ENCODE data around the gene MCCC2.
"Not testable (repeated sequence)": the region's sequence is repeated elsewhere in the genome, so short reads cannot be mapped to it uniquely, and the experiment has no call there.

The MCCC2 gene

DNA sequence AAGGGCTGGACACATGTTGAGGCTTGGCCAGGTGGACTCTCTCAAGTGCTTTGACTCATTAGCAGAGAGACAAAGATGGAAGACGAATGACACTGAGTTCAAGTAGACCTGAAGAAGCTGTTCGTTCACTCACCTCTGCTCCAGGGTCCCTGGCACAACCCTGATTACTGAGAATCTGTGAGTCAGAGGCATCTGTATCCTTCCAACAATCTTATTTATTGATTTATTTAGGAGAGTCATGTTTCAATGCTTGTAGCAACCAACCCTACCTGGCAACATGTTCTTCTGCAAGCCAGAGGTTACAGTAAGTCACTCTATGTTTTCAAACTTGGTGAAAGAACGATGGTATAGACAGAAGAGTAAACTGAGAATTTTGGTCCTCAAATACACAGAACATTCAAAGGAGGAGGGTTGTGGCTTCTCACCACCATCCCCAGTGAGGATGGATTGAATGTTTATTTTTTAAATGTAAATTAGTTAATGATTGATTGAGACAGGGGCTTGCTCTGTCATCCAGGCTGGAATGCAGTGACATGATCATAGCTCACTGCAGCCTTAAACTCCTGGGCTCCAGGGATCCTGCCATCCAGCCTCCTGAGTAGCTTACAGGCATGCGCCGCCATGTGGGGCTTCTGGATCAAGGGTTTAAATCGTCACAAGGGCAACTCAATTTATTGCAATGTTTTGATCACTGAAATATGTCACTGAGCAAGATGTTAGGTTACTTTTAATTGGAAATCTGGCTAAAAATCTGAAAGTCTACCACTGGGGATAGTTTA lies 76.2 kb downstream of the MCCC2 start:
- DNase-seq = no peak

DNA sequence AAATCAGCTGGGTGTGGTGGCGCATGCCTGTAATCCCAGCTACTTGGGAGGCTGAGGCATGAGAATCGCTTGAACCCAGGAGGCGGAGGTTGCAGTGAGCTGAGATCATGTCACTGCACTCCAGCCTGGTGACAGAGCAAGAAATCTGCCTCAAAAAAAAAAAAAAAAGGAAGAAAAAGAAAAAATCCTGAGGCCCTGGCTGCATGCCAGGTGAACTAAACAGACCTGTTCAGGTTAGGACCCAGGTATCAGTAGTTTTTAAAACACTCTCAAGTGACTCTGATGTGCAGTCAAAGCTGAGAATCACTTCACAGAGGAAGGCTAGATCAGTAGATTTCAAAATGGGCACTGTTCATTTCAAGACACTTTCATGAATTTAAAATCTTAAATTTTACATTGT lies 77.5 kb downstream of the MCCC2 start:
- DNase-seq = not testable (repeated sequence)

DNA sequence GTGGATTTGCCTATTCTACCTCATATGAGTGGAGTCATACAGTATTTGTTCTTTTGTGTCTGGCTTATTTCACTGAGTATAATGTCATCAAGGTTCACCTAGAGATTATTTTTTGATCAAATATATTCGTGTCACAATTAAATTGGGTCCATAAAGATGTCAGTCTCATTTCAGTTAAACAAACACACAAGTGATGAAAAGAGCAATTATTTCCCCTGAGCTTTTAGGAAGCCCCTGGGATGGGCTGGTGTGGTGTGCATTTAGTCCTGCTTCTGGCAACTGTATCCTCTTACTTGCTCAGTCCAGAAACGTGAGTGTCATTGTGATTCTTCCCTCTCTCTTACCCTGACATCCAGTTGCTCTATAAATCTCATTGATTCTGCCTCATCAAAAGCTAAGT lies 79.2 kb downstream of the MCCC2 start:
- no peak for DNase-seq

DNA sequence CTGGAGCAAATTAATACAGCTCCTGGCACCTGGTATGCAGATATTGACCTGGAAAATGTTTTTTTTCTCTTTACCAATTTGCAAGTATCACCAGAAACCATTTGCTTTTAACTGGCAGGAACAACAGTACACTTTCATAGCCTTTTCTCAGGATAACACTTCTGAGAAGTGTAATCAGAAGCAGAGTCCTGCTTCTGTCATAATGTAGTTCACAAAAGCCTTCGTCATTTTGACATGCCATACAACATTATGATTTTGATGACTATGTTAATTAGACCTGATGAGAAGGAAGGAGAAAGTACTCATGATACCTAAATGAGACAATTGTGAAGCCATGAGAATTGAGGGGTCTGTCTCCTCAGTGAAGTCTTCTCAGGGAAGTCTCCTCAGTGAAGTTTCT lies 90.8 kb downstream of the MCCC2 start:
- no peak for DNase-seq

DNA sequence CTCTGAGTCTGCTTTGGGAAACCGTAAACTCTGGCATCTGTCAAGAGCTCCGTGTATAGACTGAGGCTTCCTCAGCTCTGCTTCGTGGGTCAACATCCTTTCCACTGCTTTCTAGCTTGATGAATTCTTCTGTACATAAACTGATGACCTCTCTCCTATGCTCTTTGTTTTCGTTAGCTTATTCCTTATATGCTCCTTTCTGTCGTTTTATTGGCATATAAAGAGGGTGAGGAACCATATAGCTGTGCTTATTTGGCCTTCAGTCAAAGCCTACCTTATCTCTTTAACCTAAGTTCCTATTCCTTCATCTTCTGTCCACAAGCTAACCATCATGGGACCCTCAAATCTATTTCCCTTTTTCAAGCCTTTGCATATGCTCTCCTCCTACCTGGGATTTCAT lies 92.6 kb downstream of the MCCC2 start:
- no peak for DNase-seq

DNA sequence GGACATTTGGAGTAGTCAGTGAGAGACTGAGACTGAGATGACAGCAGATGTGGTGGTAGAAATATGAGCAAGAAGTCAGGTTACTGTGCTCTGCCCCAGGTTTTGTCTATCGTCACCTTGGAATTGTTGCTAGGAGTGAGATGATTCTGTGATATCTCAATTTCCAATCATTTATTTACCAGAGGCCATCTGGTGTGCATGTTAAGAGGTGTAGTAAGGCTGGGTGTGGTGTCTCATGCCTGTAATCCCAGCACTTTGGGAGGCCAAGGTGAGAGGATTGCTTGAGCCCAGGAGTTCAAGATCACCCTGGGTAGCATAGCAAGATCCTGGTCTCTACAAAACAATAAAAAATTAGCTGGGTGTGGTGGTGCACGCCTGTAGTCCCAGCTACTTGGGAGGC lies 93.4 kb downstream of the MCCC2 start:
- DNase-seq = no peak

DNA sequence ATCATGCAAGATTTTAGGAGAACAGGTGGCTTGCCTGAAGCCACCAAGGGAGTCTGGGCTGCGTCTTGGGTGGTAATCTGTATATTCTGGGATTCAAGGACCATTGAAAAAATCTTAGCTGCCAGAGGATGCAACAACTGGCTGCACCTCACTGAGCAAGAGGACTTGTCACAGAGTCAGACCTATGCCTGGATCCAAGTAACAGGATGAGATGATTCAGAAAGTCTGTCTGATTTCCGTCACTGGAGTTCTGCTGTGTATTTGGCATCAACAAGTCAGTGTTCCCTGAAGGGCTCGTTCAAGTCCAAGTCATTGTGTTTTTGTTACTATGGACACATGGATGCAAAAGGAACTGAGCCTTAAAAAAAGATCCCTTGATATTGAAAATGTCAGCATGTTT lies 94.2 kb downstream of the MCCC2 start:
- DNase-seq = no peak

DNA sequence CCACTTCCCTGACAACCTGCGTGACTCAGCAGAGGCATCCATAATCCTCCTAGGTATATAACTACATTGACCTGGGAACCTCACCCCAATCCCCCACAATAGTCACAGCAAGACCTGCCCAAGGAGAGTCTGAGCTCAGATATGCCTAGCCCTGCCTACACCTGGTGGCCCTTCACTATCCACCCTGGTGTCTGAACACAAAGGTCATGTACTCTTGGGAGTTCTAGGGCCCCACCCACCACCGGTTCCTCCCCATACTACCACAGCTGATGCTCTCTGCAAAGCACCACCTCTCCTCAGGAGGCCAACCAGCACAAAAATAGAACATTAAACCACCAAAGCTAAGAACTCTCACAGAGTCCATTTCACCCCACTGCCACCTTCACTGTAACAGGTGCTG lies 97.2 kb downstream of the MCCC2 start:
- DNase-seq = no peak

DNA sequence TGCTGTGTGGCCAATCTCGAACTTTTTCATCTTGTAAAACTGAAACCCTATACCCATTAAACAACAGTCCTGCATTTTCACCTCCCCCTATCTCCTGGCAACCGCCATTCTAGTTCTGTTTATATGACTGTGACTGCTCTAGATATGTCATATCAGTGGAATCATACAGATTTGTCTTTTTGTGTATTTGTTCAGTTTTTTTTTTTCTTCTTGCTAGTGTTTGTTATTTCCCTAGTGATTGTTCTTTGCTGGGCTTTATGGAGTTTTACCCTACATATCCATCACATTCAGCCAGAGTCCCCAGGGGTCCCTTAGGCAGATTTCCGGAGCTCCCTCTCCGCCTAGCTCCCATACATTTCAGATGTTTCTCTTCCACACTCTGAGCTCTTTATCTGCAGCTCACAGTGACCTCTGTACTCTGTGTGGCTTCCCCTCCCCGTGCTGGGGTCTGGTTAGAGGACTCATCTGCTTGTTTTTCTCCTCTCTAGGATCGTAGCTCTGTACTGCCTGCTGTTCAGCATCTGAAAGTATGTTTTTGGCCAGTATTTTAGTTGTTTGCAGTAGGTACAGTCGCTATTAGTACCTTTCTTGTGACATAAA lies 106.8 kb downstream of the MCCC2 start:
- DNase-seq = no peak

DNA sequence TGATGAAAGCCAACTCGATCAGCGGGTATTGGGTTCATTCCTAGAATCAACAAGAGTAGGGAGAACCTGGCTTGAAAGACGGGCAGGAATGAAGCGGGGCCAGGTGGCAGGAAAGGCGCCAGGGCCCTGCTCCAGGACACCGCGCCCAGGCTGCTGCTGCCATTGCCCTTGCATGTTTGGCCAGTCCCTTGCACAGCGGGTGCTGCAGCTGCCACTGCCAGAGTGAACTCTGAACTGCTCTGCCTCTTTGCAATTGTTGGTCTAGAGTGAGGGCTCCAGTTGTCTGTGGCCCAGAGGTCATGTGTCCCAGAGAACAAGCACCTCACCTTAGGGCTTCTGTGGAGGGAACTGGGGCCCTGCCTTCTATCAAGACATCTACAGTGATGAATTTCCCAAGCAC lies 107.9 kb downstream of the MCCC2 start:
- DNase-seq = no peak

DNA sequence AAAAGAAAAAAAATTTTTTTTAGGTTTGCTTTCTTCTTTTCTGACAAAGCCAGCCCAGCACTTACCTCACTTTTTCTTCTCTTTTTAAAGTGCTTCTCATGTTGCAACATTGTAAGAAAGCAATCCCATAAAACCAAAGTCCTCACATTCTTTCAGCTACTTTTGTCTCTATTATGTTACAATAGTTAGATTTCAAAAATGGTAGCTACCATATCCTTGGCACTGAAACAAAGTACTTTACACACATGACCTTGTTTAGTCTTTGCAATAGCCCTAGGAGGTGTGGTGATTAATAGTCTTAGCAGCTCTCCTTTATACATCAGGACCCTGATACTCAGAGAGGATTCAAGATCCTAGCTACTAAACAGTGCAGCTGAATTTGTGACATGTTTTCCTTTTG lies 108.5 kb downstream of the MCCC2 start:
- no peak for DNase-seq

DNA sequence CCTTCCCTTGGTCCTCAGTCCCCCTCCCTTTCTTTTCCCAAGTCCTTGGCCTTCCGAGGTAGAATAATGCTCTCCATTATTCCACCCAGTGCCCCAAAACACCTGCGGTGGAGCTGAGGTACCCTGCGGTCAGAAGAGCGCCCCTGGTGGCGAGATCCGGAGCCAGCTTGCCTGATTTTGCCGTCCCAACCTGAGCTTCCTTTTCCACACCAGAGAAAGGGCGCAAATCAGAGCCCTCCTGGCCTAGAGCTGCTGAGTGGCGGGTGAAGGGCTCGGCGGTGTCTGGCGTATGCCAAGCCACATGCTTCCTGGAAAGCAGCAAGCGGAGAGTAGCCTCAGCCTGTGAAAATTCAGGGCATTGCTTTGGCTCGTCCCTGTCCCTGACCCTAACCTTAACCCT lies 110.8 kb downstream of the MCCC2 start:
- DNase-seq = no peak

DNA sequence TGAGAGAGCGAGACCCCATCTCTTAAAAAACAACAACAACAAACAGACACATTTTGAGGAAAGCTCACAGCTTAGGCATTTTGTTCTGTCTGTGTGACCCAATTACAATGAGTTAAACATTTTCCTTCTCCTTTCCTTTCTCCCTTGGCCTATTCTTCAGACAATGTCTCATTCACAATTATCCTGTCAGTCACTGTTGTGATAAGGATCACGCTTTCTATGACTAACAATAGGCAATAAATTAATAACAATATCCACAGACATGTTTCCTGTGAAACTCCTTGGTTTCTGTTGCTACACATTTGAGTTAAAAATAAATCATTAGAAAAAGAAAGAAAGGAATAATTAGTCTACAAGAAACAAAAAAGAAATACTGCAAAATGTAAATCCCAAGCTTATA lies 112.1 kb downstream of the MCCC2 start:
- DNase-seq = no peak

DNA sequence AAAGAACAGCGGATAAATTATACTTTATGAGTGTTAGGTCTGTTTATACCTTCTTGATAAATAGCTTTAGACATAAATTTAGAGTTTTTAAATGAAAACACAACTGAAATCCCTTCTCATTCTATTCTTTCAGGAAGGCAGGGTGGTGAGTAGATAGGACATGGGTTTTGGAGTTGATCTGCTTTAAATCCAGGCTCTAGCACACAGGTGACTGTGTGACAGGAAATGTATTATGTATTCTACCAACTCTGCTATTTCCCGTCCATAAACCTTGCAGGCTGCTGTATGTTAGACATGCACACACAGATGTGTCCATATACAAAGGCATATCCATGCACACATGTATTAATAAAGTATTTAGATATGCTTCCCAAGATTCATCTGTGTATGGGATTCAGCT lies 112.6 kb downstream of the MCCC2 start:
- DNase-seq = no peak

DNA sequence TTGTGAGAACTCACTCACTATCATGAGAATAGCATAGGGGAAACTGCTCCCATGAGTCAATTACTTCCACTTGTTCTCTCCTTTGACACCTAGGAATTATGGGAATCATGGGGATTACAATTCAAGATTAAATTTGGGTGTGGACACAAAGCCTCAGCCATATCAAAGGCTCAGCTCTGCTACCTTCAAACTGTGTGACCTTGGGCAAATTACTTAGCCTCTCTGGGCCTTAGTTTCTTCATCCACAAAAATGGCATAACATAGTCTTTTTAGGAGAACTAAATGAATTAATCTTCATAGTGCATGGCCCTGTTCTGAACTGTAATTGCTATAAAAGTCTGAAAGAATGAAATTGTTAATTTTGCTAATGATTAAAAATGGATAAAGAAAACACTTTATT lies 113.7 kb downstream of the MCCC2 start:
- no peak for DNase-seq

DNA sequence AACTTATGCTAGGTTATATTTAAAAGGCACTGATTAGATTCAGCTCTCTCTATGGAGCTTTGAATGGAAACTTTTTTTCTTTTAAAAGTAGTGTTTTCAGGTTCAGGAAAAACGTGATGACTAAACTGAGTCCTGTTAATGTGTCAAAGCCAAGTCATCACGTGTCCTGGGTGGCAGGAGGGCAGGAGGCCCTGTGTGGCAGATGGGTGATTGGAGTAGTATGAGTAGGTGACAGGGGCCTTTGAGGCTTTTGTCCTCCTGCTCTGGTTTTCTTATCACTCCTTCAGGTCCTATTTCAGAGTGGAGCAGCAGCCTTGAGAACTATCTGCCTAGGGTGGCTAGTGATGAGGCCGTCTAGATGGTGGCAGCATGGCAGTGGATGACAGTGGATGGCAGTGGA lies 114.3 kb downstream of the MCCC2 start:
- DNase-seq = no peak

DNA sequence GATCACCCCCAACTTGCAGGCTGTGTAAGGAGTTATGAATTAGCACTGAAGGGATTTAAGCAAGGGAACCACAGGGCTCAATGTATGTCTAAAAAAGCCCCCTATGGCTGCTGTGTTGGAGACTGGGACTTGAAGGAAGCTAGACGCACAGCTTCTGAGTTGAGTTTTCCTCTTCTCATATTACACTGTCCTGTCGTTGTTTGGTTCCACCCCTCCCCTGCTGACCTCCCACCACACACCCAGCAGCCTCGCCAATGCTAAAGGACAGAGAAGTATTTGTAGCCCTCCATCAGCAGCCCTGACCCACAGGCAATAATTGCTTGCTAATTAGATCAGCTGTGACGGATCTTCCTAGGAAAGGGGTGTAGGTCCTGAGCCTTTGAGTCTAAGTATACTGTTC lies 116.8 kb downstream of the MCCC2 start:
- DNase-seq = no peak

DNA sequence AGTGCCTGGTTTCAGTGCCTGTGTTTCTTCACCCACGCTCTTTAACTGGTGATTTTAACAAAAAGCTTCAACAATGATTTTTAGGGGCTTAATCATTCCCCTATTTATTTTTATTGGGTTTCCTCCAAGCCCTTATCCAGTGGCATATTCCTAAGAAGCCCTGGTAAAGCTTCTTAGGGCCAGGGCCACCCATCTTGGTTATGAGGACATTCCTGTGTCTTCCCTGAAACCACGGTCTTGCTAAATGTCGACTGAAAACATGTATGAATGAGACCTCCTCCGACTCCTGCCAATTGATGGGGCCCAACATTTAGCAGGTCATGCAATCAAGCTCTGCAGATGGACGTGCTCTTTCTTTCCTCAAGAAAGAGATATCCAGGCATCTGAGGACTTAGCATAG lies 118.3 kb downstream of the MCCC2 start:
- no peak for DNase-seq

DNA sequence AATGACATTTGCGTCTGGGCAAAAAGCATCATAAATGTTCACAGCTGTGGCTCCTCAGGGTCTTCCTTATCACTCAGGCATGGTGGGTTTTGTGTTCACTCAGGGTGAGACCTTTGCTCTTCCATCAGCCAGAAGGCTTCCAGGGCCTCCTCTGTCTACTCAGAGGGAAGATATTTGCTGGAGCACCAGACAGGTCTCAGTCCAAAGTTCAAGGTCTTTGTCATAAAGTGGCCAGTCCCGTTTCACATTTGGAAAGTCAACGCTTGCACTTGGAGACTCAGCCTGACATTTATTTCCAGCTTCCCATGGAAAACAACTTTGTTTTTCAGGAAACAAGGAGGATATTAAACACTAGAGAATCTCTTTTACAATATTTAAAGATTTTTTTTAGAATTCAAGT lies 119.8 kb downstream of the MCCC2 start:
- no peak for DNase-seq

Data from NCI-H2081 treated with DMSO at 0.1 percent for 48 hours (cell line).